Measurements from ENCODE around the gene CAMTA1. TPM values are rescaled to one million over a fixed set of nuclear protein-coding genes. Genes with fewer than 3 reads are reported as not detected.

CAMTA1 gene
- total RNA-seq, 2 donors from 2014 or later = 105 to 113 TPM

GRCh38 chr1:6975331-6976043, 190.2 kb downstream of the CAMTA1 start:
- Histone ChIP-seq H3K4me1 (ENCODE audit: control insufficient read depth in 1 of 2, low read depth in 2 of 2) (no peaks in the 10 kb centered on the region), H3K36me3 (no peaks in the 10 kb centered on the region), H3K27ac (no peak overlapping the region), H3K4me3 (no peak overlapping the region), H3K9me3 (no peaks in the 10 kb centered on the region), H3K27me3 (replicated peaks; ENCODE audit: insufficient read depth) (no peaks in the 10 kb centered on the region)
- DNase-seq (ENCODE audit: low spot score) (no peak), ATAC-seq (ENCODE audit: insufficient number of reproducible peaks, low FRiP score, low read depth) (no peak)
- no peak for TF ChIP-seq CTCF (IDR thresholded peaks at IDR 0.05)

GRCh38 chr1:6976044-6976375, 190.8 kb downstream of the CAMTA1 start:
- ATAC-seq (ENCODE audit: insufficient number of reproducible peaks, low FRiP score, low read depth) (no peak), DNase-seq (ENCODE audit: low spot score) (no peak)
- Histone ChIP-seq H3K36me3 (no peaks in the 10 kb centered on the region), H3K27me3 (replicated peaks; ENCODE audit: insufficient read depth) (no peaks in the 10 kb centered on the region), H3K27ac (no peak overlapping the region), H3K4me1 (ENCODE audit: control insufficient read depth in 1 of 2, low read depth in 2 of 2) (no peaks in the 10 kb centered on the region), H3K9me3 (no peaks in the 10 kb centered on the region), H3K4me3 (no peak overlapping the region)
- no peak for TF ChIP-seq CTCF (IDR thresholded peaks at IDR 0.05)

GRCh38 chr1:6979003-6979613, 193.9 kb downstream of the CAMTA1 start:
- Histone ChIP-seq H3K4me3 (no peak overlapping the region), H3K9me3 (no peaks in the 10 kb centered on the region), H3K27me3 (replicated peaks; ENCODE audit: insufficient read depth) (no peaks in the 10 kb centered on the region), H3K27ac (no peak overlapping the region), H3K4me1 (ENCODE audit: control insufficient read depth in 1 of 2, low read depth in 2 of 2) (no peaks in the 10 kb centered on the region), H3K36me3 (no peaks in the 10 kb centered on the region)
- no peak for TF ChIP-seq CTCF (IDR thresholded peaks at IDR 0.05)
- no peak for ATAC-seq (ENCODE audit: insufficient number of reproducible peaks, low FRiP score, low read depth)
- DNase-seq (ENCODE audit: low spot score) = no peak

- no peaks in the 10 kb centered on the region for H3K36me3 ChIP-seq
- ATAC-seq (ENCODE audit: insufficient number of reproducible peaks, low FRiP score, low read depth) (no peak), DNase-seq (ENCODE audit: low spot score) (no peak)
- H3K27ac ChIP-seq = no peak overlapping the region
- H3K9me3 ChIP-seq = no peaks in the 10 kb centered on the region
- TF ChIP-seq CTCF (IDR thresholded peaks at IDR 0.05) = no peak
- H3K4me3 ChIP-seq = no peak overlapping the region
- no peaks in the 10 kb centered on the region for H3K4me1 ChIP-seq (ENCODE audit: control insufficient read depth in 1 of 2, low read depth in 2 of 2)
- no peaks in the 10 kb centered on the region for H3K27me3 ChIP-seq (replicated peaks; ENCODE audit: insufficient read depth)
Measured at GRCh38 chr1:6981595-6981994, 196.3 kb downstream of the CAMTA1 start.

GRCh38 chr1:6982443-6982842, 197.2 kb downstream of the CAMTA1 start:
- no peak for TF ChIP-seq CTCF (IDR thresholded peaks at IDR 0.05)
- no peak for ATAC-seq (ENCODE audit: insufficient number of reproducible peaks, low FRiP score, low read depth)

More at GRCh38 chr1:6982443-6982842, 197.2 kb downstream of the CAMTA1 start:
- no peaks in the 10 kb centered on the region for H3K27me3 ChIP-seq (replicated peaks; ENCODE audit: insufficient read depth)
- H3K27ac ChIP-seq = no peak overlapping the region
- H3K4me3 ChIP-seq = no peak overlapping the region
- no peaks in the 10 kb centered on the region for H3K9me3 ChIP-seq
- H3K4me1 ChIP-seq (ENCODE audit: control insufficient read depth in 1 of 2, low read depth in 2 of 2) = no peaks in the 10 kb centered on the region
- H3K36me3 ChIP-seq = no peaks in the 10 kb centered on the region
- no peak for DNase-seq (ENCODE audit: low spot score)
